ENCODE data around the gene PPAN.
A peak's percentile ranks its signal among the peaks of the same experiment; 100 is the strongest.

The PPAN gene

GRCh38 chr19:10113592-10113963 lies 7.4 kb downstream of the PPAN start:
- DNase-seq (ENCODE audit: low spot score) (no peak), FAIRE-seq (no peak)

DNA sequence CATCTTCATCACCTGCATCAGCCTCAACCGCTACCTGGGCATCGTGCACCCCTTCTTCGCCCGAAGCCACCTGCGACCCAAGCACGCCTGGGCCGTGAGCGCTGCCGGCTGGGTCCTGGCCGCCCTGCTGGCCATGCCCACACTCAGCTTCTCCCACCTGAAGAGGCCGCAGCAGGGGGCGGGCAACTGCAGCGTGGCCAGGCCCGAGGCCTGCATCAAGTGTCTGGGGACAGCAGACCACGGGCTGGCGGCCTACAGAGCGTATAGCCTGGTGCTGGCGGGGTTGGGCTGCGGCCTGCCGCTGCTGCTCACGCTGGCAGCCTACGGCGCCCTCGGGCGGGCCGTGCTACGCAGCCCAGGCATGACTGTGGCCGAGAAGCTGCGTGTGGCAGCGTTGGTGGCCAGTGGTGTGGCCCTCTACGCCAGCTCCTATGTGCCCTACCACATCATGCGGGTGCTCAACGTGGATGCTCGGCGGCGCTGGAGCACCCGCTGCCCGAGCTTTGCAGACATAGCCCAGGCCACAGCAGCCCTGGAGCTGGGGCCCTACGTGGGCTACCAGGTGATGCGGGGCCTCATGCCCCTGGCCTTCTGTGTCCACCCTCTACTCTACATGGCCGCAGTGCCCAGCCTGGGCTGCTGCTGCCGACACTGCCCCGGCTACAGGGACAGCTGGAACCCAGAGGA lies 7.9 kb downstream of the PPAN start:
- no peak for DNase-seq (ENCODE audit: low spot score)
- FAIRE-seq: no peak

DNA sequence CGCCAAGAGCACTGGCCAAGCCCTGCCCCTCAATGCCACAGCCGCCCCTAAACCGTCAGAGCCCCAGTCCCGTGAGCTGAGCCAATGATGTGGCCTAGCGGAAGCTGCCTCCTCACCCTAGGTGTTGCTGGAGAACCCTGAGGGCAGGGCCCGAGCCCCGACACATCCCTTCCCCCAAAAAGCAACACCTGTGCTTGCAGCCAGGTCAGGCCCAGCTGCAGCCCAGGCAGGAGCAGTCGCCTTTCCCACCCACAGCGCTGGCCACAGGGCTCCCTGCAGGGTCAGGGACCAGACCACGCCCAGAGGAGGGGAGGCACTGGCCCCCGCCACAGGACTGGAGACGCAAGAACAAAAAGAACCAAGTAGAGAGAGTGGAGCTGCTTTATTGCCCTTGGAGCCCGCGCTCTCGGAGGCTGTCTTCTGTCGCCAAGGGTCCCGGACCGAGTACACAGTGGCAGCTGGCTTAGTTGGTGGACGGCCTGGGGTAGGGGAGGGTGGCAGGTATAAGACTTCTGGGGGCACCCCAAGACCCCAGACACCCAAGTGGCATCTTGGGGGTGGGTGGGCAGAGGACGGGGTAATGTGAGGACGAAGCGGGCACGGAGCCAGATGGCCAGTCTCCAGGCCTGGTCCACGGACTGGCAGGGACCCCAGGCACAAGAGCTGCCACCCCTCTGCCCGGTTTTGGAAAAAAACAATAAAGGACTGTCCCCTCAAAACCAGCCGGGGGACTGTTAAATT lies 8.7 kb downstream of the PPAN start:
- FAIRE-seq: no peak

GRCh38 chr19:10115392-10116084 lies 9.4 kb downstream of the PPAN start:
- no peak for DNase-seq (ENCODE audit: low spot score)

More for the DNA sequence above, 8.7 kb downstream of the PPAN start:
- DNase-seq (ENCODE audit: low spot score): no peak

DNA sequence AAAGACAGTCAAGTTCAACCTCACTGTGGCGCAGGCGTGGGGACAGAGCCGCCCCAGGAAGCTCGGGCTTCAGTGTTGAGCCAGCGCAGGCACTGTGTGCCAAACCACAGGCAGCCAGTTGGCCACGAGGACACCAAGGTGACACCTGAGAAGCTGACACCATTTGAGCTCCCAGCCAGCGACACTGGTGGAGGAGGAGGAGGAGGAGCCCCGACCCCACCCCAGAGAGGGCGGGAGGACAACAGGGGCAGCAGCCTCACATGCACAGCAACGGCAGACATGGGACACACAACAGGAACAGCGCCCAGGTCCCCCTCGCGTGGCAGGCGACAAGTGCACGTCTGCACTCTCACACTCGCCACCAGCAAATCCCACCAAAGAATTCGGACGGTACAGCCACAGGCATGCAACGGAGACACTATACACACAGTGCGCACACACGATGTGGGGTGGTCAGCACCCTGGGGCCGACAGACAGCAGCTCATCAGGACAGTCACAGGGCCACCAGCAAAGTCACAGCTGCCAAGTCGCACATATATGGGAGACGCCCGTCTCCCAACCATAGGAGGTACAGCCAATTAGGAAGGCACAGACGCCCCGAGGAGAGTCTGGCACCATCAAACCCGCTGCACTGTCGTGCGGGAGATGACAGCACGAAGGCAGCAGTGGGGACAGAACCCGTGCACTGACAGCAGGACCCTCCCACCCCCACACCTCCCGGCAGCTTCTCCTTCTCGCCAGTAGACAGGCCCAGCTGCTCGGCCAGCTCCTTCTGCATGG lies 10.1 kb downstream of the PPAN start:
- no peak for DNase-seq (ENCODE audit: low spot score)
- FAIRE-seq: no peak

More at GRCh38 chr19:10115392-10116084, 9.4 kb downstream of the PPAN start:
- no peak for FAIRE-seq

- FAIRE-seq (no peak), DNase-seq (ENCODE audit: low spot score) (no peak)
Observed at GRCh38 chr19:10116866-10117616, 10.9 kb downstream of the PPAN start.

GRCh38 chr19:10118960-10119359 lies 12.8 kb downstream of the PPAN start:
- no peak for FAIRE-seq

GRCh38 chr19:10120538-10121189 lies 14.5 kb downstream of the PPAN start:
- DNase-seq (ENCODE audit: low spot score): peak; percentile 45
- no peak for FAIRE-seq

More at GRCh38 chr19:10118960-10119359, 12.8 kb downstream of the PPAN start:
- no peak for DNase-seq (ENCODE audit: low spot score)

GRCh38 chr19:10122045-10122444 lies 15.9 kb downstream of the PPAN start:
- DNase-seq (ENCODE audit: low spot score): no peak
- no peak for FAIRE-seq

GRCh38 chr19:10124429-10124828 lies 18.3 kb downstream of the PPAN start:
- FAIRE-seq (no peak), DNase-seq (ENCODE audit: low spot score) (no peak)

DNA sequence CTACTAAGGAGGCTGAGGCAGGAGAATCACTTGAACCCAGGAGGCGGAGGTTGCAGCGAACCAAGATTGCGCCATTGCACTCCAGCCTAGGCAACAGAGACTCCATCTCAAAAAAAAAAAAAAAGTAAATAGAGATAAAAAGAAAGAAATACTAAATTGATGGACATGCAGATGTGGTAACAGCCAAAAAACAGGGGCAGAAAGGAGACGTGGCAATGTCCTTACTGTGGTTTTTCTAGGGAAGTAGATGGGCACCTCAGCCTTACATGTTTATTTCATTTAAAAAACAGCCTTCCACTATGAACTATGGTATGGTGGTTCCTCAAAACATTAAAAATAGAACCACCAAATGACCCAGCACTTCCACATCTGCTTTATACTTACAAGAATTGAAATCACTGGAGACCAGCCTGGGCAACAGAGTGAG lies 20.1 kb downstream of the PPAN start:
- FAIRE-seq (no peak), DNase-seq (ENCODE audit: low spot score) (no peak)

DNA sequence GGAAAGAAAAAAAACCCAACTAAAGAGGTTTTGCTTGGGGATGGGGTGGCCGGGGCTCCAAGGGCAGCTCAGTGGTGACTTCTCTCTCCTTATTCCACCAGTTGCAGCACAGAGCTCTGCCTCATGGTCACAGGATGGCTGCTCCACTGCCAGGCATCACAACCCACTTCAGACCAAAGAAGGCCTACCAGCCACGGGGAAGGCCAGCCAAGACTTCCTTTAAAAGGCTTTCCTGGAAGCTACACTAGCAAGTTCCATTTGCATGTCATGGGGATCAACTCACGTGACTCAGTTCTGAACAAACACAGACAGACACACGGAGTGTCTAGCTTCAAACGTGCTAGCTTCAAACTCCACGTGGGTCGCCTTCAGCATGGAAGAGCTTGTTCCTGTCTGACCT lies 26.7 kb downstream of the PPAN start:
- FAIRE-seq: no peak
- DNase-seq (ENCODE audit: low spot score): no peak

DNA sequence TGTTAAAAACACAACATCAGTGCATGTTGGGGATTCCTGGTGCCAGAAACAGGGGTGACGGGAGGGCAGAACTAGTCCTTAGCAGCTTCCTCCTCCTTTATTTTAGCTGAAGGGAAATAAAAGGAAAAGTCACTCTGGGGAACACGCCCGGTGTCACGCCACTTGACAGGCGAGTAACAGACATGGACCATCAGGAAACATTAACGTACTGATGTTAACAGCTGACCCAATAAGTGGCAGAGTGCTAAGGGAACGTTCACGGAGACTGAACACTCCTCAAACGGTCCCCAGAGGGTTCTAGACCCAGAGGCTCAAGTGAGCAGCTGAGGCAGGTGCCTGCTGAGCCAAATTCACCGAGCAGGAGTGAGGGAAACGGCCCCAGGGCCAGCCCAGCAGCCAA lies 27.4 kb downstream of the PPAN start:
- no peak for DNase-seq (ENCODE audit: low spot score)
- no peak for FAIRE-seq

DNA sequence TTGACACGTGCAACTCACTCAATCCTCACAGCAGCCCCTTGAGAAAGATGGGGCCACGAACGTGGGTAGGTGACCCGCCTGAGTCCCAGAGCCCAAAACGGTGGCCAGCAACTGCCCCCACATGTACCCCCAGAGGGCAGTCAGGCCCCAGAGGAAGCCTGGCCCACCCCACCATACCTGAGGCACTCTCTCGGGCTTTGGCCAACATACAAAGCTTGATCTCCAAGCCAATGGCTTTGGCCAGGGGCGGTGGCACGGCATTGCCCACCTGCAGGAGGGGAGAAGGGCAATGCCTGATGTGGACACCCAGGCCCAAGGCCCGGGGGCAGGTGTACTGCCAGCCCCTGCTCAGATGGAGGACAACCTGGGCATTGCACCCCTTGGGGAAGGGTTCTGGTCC lies 27.9 kb downstream of the PPAN start:
- FAIRE-seq: no peak
- no peak for DNase-seq (ENCODE audit: low spot score)

- FAIRE-seq: no peak
Observed at GRCh38 chr19:10135551-10136334, 29.6 kb downstream of the PPAN start.

DNA sequence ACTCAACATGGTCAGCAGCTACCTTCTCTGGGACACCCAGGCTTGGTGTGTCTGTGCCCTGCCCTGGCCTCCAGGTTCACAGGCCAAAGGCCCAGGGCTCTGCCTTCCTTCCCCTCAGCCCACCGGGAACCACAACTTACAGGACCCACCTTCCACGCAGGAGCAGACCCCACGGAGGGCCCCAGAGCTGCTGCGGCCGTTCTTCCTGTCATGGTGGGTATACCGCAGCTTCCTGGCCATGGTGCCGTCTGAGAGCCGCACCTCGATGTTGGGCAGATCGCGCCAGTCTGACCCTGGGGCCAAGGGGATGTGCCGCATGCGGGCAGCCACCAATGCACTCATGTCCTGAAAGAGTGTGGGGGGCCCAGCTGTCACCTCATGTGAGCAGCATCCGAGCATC lies 30.8 kb downstream of the PPAN start:
- DNase-seq (ENCODE audit: low spot score) (no peak), FAIRE-seq (no peak)

More at GRCh38 chr19:10135551-10136334, 29.6 kb downstream of the PPAN start:
- DNase-seq (ENCODE audit: low spot score): no peak

- no peak for FAIRE-seq
- DNase-seq (ENCODE audit: low spot score): no peak
Observed at GRCh38 chr19:10137751-10138682, 31.9 kb downstream of the PPAN start.
